RPMI7951 (cell line): ENCODE results near the gene MYH15. TPM values are rescaled to one million over a fixed set of nuclear protein-coding genes. Genes with fewer than 3 reads are reported as not detected.
A peak's percentile ranks its signal among the peaks of the same experiment; 100 is the strongest.
"Not testable (repeated sequence)": the region's sequence is repeated elsewhere in the genome, so short reads cannot be mapped to it uniquely, and the experiment has no call there.

Source experiments
- DNase-seq: peaks from one replicate; pipeline ENCODE4 v3.0.0-alpha.2; 2012; ENCODE audit warnings: low read depth
- total RNA-seq: library from RNA; depleted of rRNA; stranded (reverse); fragments of >200 nt; shearing (Covaris generic); gene quantifications from 2 replicates; pipeline ENCODE4 v1.2.3, GENCODE V29; 2014

Gene MYH15
- total RNA-seq, 1 experiment from 2014 or later: 0.24 TPM

- no peak for DNase-seq
Observed at GRCh38 chr3:108388136-108389132, 122.0 kb downstream of the MYH15 start.

GRCh38 chr3:108387063-108387462 lies 123.3 kb downstream of the MYH15 start:
- no peak for DNase-seq

- no peak for DNase-seq
Observed at GRCh38 chr3:108383306-108383705, 127.1 kb downstream of the MYH15 start.

- no peak for DNase-seq
Observed at GRCh38 chr3:108381529-108382140, 128.8 kb downstream of the MYH15 start.

- no peak for DNase-seq
Observed at GRCh38 chr3:108380128-108380795, 130.1 kb downstream of the MYH15 start.

- not testable (repeated sequence) for DNase-seq
Observed at GRCh38 chr3:108378952-108379342, 131.4 kb downstream of the MYH15 start.

GRCh38 chr3:108378153-108378951 lies 132.0 kb downstream of the MYH15 start:
- DNase-seq: no peak

- DNase-seq: no peak
Observed at GRCh38 chr3:108377384-108377783, 133.0 kb downstream of the MYH15 start.

- DNase-seq: no peak
Observed at GRCh38 chr3:108376026-108376425, 134.4 kb downstream of the MYH15 start.

- no peak for DNase-seq
Observed at GRCh38 chr3:108359011-108359410, 151.4 kb downstream of the MYH15 start.

- no peak for DNase-seq
Observed at GRCh38 chr3:108357042-108357441, 153.4 kb downstream of the MYH15 start.

- no peak for DNase-seq
Observed at GRCh38 chr3:108354562-108354961, 155.8 kb downstream of the MYH15 start.

- DNase-seq: no peak
Observed at GRCh38 chr3:108352176-108352575, 158.2 kb downstream of the MYH15 start.

- no peak for DNase-seq
Observed at GRCh38 chr3:108346301-108347227, 163.8 kb downstream of the MYH15 start.

GRCh38 chr3:108345492-108346205 lies 164.7 kb downstream of the MYH15 start:
- DNase-seq: peak; percentile 5

GRCh38 chr3:108343491-108343890 lies 166.9 kb downstream of the MYH15 start:
- DNase-seq: no peak

- DNase-seq: peak; percentile 7
Observed at GRCh38 chr3:108342837-108343486, 167.4 kb downstream of the MYH15 start.

GRCh38 chr3:108341911-108342310 lies 168.5 kb downstream of the MYH15 start:
- DNase-seq: no peak

- DNase-seq: no peak
Observed at GRCh38 chr3:108338901-108339545, 171.4 kb downstream of the MYH15 start.
